Smooth muscle cell (in vitro differentiated cells): ENCODE measurements around the gene RANBP3. TPM values are rescaled to one million over a fixed set of nuclear protein-coding genes. Genes with fewer than 3 reads are reported as not detected.

Source experiments
- DNase-seq: peaks from one replicate; lab custom pipeline; 2025; ENCODE audit not compliant: unreplicated experiment; lab: John Stamatoyannopoulos, UW
- H2AFZ ChIP-seq: fragments of 200-600 bp; sonication (generic); 2 replicates; pipeline ENCODE4 v1.6.0; 2016; ENCODE audit warnings: antibody characterized with exemption, low read depth, mild to moderate bottlenecking
- H3F3A ChIP-seq: fragments of 200-600 bp; sonication (generic); 2 replicates; pipeline ENCODE4 v1.6.0; 2017; ENCODE audit warnings: antibody characterized with exemption, low read depth
- H3K27ac ChIP-seq: fragments of 200-600 bp; sonication (generic); 2 replicates; pipeline ENCODE4 v1.5.1; 2016; ENCODE audit warnings: low read depth, mild to moderate bottlenecking
- H3K27me3 ChIP-seq: fragments of 200-600 bp; sonication (generic); 2 replicates; pipeline ENCODE4 v1.6.1; 2016; ENCODE audit warnings: low read depth, mild to moderate bottlenecking
- H3K36me3 ChIP-seq: fragments of 200-600 bp; sonication (generic); 2 replicates; pipeline ENCODE4 v1.5.1; 2016; ENCODE audit warnings: low read depth
- H3K4me1 ChIP-seq: fragments of 200-600 bp; sonication (generic); 2 replicates; pipeline ENCODE4 v1.5.1; 2016; ENCODE audit warnings: low read depth
- H3K4me2 ChIP-seq: fragments of 200-600 bp; sonication (generic); 2 replicates; pipeline ENCODE4 v1.6.0; 2016; ENCODE audit warnings: mild to moderate bottlenecking
- H3K4me3 ChIP-seq: fragments of 200-600 bp; sonication (generic); 2 replicates; pipeline ENCODE4 v1.5.1; 2016; ENCODE audit warnings: mild to moderate bottlenecking
- H3K79me2 ChIP-seq: fragments of 200-600 bp; sonication (generic); 2 replicates; pipeline ENCODE4 v1.6.0; 2016; ENCODE audit warnings: low read depth, mild to moderate bottlenecking
- H3K9ac ChIP-seq: fragments of 200-600 bp; sonication (generic); 2 replicates; pipeline ENCODE4 v1.6.0; 2016; ENCODE audit warnings: low read depth
- H3K9me3 ChIP-seq: fragments of 200-600 bp; sonication (generic); replicated peaks from 2 replicates; pipeline ENCODE4 v1.5.1; 2016; ENCODE audit warnings: low read depth
- H4K20me1 ChIP-seq: fragments of 200-600 bp; sonication (generic); 2 replicates; pipeline ENCODE4 v1.6.0; 2016; ENCODE audit warnings: low read depth
- WGBS: methylation state at CpG from one replicate; pipeline ENCODE4 v1.1.7; 2016; ENCODE audit warnings: low lambda C conversion rate; 5-methylcytosine and 5-hydroxymethylcytosine counted together
- polyA plus RNA-seq: library from polyadenylated mRNA; unstranded; fragments of >200 nt; fragmentation: Nextera tagmentation; extraction: Ambion mirVana; gene quantifications from 2 replicates; pipeline ENCODE4 v1.2.1, GENCODE V29; 2016
- total RNA-seq: library from RNA; depleted of rRNA; stranded (reverse); fragments of >200 nt; gene quantifications from 2 replicates; pipeline ENCODE4 v1.2.3, GENCODE V29; 2014
- TF ChIP-seq, protein P1 (sequence below): fragments of 200-600 bp; sonication (generic); IDR thresholded peaks from 2 replicates; pipeline ENCODE4 v1.5.1; 2017; ENCODE audit warnings: borderline replicate concordance, mild to moderate bottlenecking, antibody characterized with exemption; ENCODE audit not compliant: insufficient read depth, poor library complexity, severe bottlenecking

RANBP3 gene
- total and polyA plus RNA-seq, 2 experiments from 2014 or later: 13.4 to 65.8 TPM

DNA sequence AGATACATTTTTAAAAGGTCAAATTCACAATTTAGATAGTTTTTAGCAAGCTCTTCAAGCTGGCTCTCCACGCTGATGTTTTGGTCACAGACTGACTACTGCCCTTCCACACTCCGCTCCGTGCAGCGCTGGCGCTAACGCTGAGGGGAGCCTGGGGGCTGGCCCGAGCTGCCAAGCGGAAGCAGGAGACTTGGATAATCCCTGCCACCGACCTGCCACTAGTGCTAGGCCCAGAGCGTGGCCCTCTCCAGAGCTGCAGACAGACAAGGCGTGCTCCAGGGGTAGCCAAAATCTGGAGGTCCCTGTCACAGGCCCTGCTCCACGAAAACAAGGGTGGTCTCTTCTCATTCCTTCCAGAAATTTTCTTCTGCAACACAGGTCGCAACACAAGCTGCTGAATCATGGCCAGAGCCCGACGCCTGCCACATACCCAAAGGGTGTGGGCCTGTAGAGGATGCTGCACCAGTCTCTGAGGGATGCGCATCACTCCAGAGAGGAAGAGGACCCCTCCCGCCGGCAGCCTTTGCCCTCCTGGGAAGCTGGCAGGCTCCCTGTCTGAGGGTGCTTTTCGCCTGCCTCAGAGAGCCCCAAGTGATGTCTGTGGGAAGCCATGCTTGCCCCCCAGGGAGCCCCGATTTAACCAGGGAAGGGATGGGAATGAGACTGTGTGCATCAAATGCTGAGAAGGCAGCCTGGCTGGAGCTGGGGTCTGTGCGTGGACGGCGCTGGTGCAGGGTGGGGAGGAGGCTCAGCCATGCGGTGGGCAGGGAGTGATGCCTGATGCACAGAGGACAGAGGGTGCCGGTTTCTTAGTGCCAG, 42.3 kb downstream of the RANBP3 start:
- Histone ChIP-seq H3K4me3 (no peak overlapping the region), H3K9ac (no peak overlapping the region), H4K20me1 (peaks cover 82% of the 10 kb centered on the region), H3F3A (peaks cover 17% of the 10 kb centered on the region), H3K79me2 (peaks cover 18% of the 10 kb centered on the region), H3K36me3 (no peaks in the 10 kb centered on the region), H3K27ac (peak overlapping the region; percentile 85), H3K9me3 (no peaks in the 10 kb centered on the region), H3K27me3 (no peaks in the 10 kb centered on the region), H3K4me1 (peaks cover 16% of the 10 kb centered on the region), H2AFZ (no peak overlapping the region), H3K4me2 (peak overlapping the region; percentile 73)
- TF ChIP-seq, protein P1, sequence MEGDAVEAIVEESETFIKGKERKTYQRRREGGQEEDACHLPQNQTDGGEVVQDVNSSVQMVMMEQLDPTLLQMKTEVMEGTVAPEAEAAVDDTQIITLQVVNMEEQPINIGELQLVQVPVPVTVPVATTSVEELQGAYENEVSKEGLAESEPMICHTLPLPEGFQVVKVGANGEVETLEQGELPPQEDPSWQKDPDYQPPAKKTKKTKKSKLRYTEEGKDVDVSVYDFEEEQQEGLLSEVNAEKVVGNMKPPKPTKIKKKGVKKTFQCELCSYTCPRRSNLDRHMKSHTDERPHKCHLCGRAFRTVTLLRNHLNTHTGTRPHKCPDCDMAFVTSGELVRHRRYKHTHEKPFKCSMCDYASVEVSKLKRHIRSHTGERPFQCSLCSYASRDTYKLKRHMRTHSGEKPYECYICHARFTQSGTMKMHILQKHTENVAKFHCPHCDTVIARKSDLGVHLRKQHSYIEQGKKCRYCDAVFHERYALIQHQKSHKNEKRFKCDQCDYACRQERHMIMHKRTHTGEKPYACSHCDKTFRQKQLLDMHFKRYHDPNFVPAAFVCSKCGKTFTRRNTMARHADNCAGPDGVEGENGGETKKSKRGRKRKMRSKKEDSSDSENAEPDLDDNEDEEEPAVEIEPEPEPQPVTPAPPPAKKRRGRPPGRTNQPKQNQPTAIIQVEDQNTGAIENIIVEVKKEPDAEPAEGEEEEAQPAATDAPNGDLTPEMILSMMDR: no peak
- WGBS: 70% methylated on average over 25 of the region's 25 CpGs
- DNase-seq: no peak

DNA sequence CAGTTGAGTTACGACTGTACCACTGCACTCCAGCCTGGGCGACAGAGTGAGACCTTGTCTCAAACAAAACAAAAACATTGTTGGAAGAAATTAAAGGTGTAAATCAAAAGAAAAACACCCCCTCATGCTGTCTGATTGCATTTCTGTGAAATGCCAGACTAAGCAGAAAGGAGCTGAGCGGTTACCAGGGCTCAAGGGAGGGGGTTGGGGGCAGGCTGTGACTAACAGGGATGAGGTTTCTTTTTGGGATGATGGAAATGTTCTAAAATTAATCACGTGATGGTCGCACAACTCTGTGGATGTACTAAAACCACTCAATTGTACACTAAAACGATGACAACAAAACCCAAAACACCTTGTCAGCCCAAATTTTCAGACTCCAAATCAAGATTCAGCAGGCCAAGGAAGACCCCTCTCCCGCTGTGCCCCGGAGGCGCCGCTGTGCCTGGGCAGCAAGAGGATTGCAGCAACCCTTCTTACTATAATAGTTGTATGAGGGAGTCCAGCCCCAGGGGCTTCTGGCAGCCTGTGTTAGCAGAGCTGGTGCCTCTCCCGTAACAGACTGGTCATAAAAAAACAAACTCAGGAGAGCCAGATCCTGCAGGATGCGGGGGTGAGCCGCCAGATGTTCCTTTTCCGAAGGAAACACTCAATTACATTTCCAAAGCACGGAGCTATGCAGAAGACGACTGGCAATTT, 43.0 kb downstream of the RANBP3 start:
- H3K36me3 ChIP-seq: no peaks in the 10 kb centered on the region
- H3K27me3 ChIP-seq: no peaks in the 10 kb centered on the region
- no peaks in the 10 kb centered on the region for H3K9me3 ChIP-seq
- H3K4me2 ChIP-seq: peak overlapping the region; percentile 73
- H3K79me2 ChIP-seq: peaks cover 11% of the 10 kb centered on the region
- peak overlapping the region; percentile 85 for H3K27ac ChIP-seq
- H3K4me3 ChIP-seq: no peak overlapping the region
- H4K20me1 ChIP-seq: peaks cover 75% of the 10 kb centered on the region
- 45% methylated on average over 16 of the region's 16 CpGs for WGBS
- no peak for DNase-seq
- no peak overlapping the region for H2AFZ ChIP-seq
- H3K9ac ChIP-seq: no peak overlapping the region
- TF ChIP-seq, protein P1: no peak
- peaks cover 17% of the 10 kb centered on the region for H3F3A ChIP-seq
- peaks cover 16% of the 10 kb centered on the region for H3K4me1 ChIP-seq

DNA sequence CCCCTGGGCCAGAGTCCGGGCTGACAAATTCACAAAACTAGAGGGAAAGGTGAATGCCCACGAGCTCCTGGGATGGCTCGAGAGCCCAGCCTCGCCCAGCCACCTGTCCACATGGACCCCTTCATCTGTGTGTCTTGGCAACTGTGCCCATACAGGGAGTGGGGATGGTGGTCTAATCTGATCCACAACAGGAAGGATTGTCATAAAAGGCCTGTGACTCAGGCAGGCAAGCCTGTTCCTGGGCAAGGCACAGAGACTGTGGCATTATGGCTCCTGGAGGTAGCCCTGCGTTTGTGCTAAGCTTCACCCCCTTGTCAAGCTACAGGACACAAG, 43.9 kb downstream of the RANBP3 start:
- peaks cover 16% of the 10 kb centered on the region for H3K4me1 ChIP-seq
- no peak for DNase-seq
- no peaks in the 10 kb centered on the region for H3K27me3 ChIP-seq
- H3K9ac ChIP-seq: no peak overlapping the region
- H3F3A ChIP-seq: peaks cover 17% of the 10 kb centered on the region
- H4K20me1 ChIP-seq: peaks cover 66% of the 10 kb centered on the region
- H3K9me3 ChIP-seq: no peaks in the 10 kb centered on the region
- WGBS: 92% methylated on average over 5 of the region's 5 CpGs
- TF ChIP-seq, protein P1: no peak
- no peak overlapping the region for H2AFZ ChIP-seq
- peak overlapping the region; percentile 73 for H3K4me2 ChIP-seq
- H3K4me3 ChIP-seq: no peak overlapping the region
- peak overlapping the region; percentile 85 for H3K27ac ChIP-seq
- H3K79me2 ChIP-seq: peaks cover 9% of the 10 kb centered on the region
- H3K36me3 ChIP-seq: no peaks in the 10 kb centered on the region
